Testis (tissue), 3 donors: ENCODE data around the gene ZNF624. TPM values are rescaled to one million over a fixed set of nuclear protein-coding genes. Genes with fewer than 3 reads are reported as not detected.

Source experiments
- DNase-seq: peaks from one replicate; pipeline ENCODE4 v3.0.0-alpha.2; 2019
- H3K27ac ChIP-seq, 2 donors: fragments of 200-600 bp; sonication (generic); one replicate each; pipeline ENCODE4 v1.5.1; 2019
- H3K27me3 ChIP-seq: fragments of 200-600 bp; sonication (generic); one replicate; pipeline ENCODE4 v1.5.1; 2019
- H3K36me3 ChIP-seq: fragments of 200-600 bp; sonication (generic); one replicate; pipeline ENCODE4 v1.5.1; 2017; ENCODE audit warnings: low read depth; ENCODE audit errors: missing control alignments
- H3K4me1 ChIP-seq: fragments of 200-600 bp; sonication (generic); one replicate; pipeline ENCODE4 v1.5.1; 2019
- H3K4me3 ChIP-seq, 2 donors: fragments of 200-600 bp; sonication (generic); one replicate each; pipeline ENCODE4 v1.5.1; 2017 to 2019
- H3K9me3 ChIP-seq: fragments of 200-600 bp; sonication (generic); one replicate; pipeline ENCODE4 v1.5.1; 2017
- CTCF ChIP-seq, 3 experiments: fragments of 450-650 bp in 2 of 3; fragments of 200-600 bp in 1 of 3; sonication (generic) in 1 of 3; IDR thresholded peaks; one replicate each; pipeline ENCODE4 v1.5.1; 2016 to 2019; ENCODE audit warnings: antibody characterized with exemption in 3 of 3, mild to moderate bottlenecking in 2 of 3, moderate library complexity in 1 of 3
- POLR2A ChIP-seq: fragments of 450-650 bp; IDR thresholded peaks from one replicate; pipeline ENCODE4 v1.6.1; 2017; ENCODE audit warnings: antibody characterized with exemption, mild to moderate bottlenecking, moderate library complexity
- WGBS, 2 donors: methylation state at CpG; one replicate each; pipeline ENCODE4 v1.1.5; 2018; 5-methylcytosine and 5-hydroxymethylcytosine counted together
- intact Hi-C: fragments of 100-400 bp; cut with DNase I; formaldehyde crosslinking; loops from one replicate; pipeline ENCODE4 v1.15.1; 2023; ENCODE audit warnings: low total_unique reads
- polyA plus RNA-seq: library from polyadenylated mRNA; stranded (reverse); fragments of 350-450 nt; fragmentation: Illumina TruSeq; extraction: RNeasy Lipid Tissue Mini Kit (QIAGEN cat#74804); gene quantifications from one replicate; pipeline ENCODE4 v1.2.3, GENCODE V29; 2014; ENCODE audit warnings: low read depth, low replicate concordance; ENCODE audit not compliant: insufficient read depth
- small RNA-seq, 2 donors: library from RNA; depleted of rRNA; stranded (forward); fragments of <200 nt; gene quantifications; one replicate each; pipeline ENCODE3, GENCODE V24; 2016
- total RNA-seq, 2 donors: library from RNA; depleted of rRNA; stranded (reverse); fragments of >200 nt; gene quantifications; one replicate each; pipeline ENCODE4 v1.2.3, GENCODE V29; 2016

Gene ZNF624
- total and polyA plus RNA-seq, 3 donors from 2014 or later = 5.6 to 17.8 (median 17.3) TPM

GRCh38 chr17:16585796-16586195 is 67.9 kb downstream of the ZNF624 start:
- Histone ChIP-seq H3K27ac (no peak overlapping the region), H3K4me3 (no peak overlapping the region), H3K4me1 (no peaks in the 10 kb centered on the region), H3K9me3 (no peaks in the 10 kb centered on the region), H3K36me3 (no peaks in the 10 kb centered on the region), H3K27me3 (no peaks in the 10 kb centered on the region)
- intact Hi-C loops = no loop called here
- DNase-seq = no peak
- no peak for TF ChIP-seq CTCF (IDR thresholded peaks at IDR 0.05)
- TF ChIP-seq POLR2A = no peak
- 50 to 64% methylated on average over 4 of the region's 4 CpGs for WGBS, 2 donors

DNA sequence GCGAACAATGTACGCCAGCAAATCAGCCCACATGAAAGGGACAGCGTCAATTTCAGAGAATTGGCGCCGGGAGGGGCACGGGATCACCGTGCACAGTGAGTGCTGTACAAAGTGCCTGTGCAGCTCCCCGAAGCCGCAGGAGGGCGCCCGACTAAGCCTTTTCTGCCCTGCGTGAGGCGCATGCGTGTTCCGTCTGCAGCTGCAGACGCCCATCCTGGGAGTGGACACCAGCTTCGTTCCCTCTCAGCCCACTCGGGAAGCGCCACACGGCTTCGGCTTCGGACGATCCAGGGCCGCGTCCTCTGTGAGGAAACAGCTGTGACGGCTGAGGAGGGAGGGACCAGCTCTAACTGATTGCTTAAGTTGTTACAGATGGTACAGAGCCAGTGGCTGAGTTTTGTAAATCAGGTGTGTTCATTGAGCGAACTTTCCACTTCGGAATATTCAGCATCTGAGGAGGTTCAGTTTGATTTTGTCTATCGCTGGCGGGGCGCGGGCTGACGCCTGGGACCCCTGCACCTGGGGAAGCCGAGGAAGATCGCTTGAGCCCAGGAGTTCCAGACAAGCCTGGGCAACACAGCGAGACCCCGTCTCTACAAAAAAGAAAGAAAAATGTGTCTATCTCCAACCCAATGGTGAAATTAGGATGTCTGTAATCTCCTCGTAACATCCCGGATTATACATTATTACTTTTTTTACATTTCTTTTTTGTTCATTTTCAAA is 69.2 kb downstream of the ZNF624 start:
- H3K36me3 ChIP-seq = no peaks in the 10 kb centered on the region
- WGBS, 2 donors = 10 to 12% methylated on average over 36 to 39 of the region's 39 CpGs
- H3K9me3 ChIP-seq = no peaks in the 10 kb centered on the region
- peak overlapping the region; percentile 46 to 55 for H3K4me3 ChIP-seq
- DNase-seq = peak; percentile 96
- H3K27me3 ChIP-seq = no peaks in the 10 kb centered on the region
- TF ChIP-seq POLR2A (no peak), CTCF (IDR thresholded peaks at IDR 0.05) (peak; percentile 84 to 92 (median 86))
- no peaks in the 10 kb centered on the region for H3K4me1 ChIP-seq
- intact Hi-C loops = no loop called here
- peak overlapping the region in 1 of 2 donors; percentile 51 for H3K27ac ChIP-seq

- no peaks in the 10 kb centered on the region for H3K27me3 ChIP-seq
- intact Hi-C loops = no loop called here
- no peaks in the 10 kb centered on the region for H3K4me1 ChIP-seq
- 22 to 31% methylated on average over 7 of the region's 7 CpGs for WGBS, 2 donors
- peak overlapping the region in 1 of 2 donors; percentile 51 for H3K27ac ChIP-seq
- no peak for DNase-seq
- TF ChIP-seq POLR2A (no peak), CTCF (IDR thresholded peaks at IDR 0.05) (no peak)
- H3K36me3 ChIP-seq = no peaks in the 10 kb centered on the region
- H3K9me3 ChIP-seq = no peaks in the 10 kb centered on the region
- H3K4me3 ChIP-seq = peak overlapping the region; percentile 46 to 55
These were observed 69.9 kb downstream of the ZNF624 start for GRCh38 chr17:16583781-16584180.

GRCh38 chr17:16573466-16573865 is 80.2 kb downstream of the ZNF624 start:
- no peak for DNase-seq
- Histone ChIP-seq H3K36me3 (no peaks in the 10 kb centered on the region), H3K4me1 (no peaks in the 10 kb centered on the region), H3K27ac (no peak overlapping the region), H3K27me3 (no peaks in the 10 kb centered on the region), H3K9me3 (no peaks in the 10 kb centered on the region), H3K4me3 (no peak overlapping the region)
- TF ChIP-seq POLR2A (no peak), CTCF (IDR thresholded peaks at IDR 0.05) (no peak)
- intact Hi-C loops = no loop called here
- WGBS, 2 donors = 81 to 85% methylated on average over 2 of the region's 2 CpGs

Small RNA genes within 50 kb of the gene (small RNA-seq; reads per million reads assigned to genes)
- gene RNU6-405P = 0 reads per million in 2 donors

Other genes with a start within 250 kb of the ZNF624 start
- gene TRPV2, start 238.3 kb downstream of the ZNF624 start, total RNA-seq = 1 to 10 TPM; 7.1 to 7.7 TPM
- gene TRPV2, start 238.3 kb downstream of the ZNF624 start, polyA plus RNA-seq = 7.6 TPM
- gene LRRC75A, start 161.7 kb downstream of the ZNF624 start, total RNA-seq = 10 to 100 TPM; 44.5 to 47.9 TPM
- gene LRRC75A, start 161.7 kb downstream of the ZNF624 start, polyA plus RNA-seq = 39.1 TPM
- gene ZNF287, start 84.6 kb downstream of the ZNF624 start, total RNA-seq = 10 to 100 TPM in 1 of 2 donors, 1 to 10 TPM in 1; 8.5 to 12.1 TPM
- gene ZNF287, start 84.6 kb downstream of the ZNF624 start, polyA plus RNA-seq = 3.7 TPM
- 100 to 1,000 TPM in 1 of 2 donors, 10 to 100 TPM in 1; 97.8 to 144 TPM for gene CCDC144A, start 36.4 kb upstream of the ZNF624 start, total RNA-seq
- 8.9 TPM for gene CCDC144A, start 36.4 kb upstream of the ZNF624 start, polyA plus RNA-seq